HG02885 (cell line): ENCODE measurements around the gene GALNT17.

ENCODE experiments used
- ATAC-seq: cut with Tn5 transposase; IDR thresholded peaks from one replicate; pipeline ENCODE4 v1.9.1; 2021; ENCODE audit warnings: mild to moderate bottlenecking; ENCODE audit not compliant: unreplicated experiment, poor library complexity

GALNT17 gene

DNA sequence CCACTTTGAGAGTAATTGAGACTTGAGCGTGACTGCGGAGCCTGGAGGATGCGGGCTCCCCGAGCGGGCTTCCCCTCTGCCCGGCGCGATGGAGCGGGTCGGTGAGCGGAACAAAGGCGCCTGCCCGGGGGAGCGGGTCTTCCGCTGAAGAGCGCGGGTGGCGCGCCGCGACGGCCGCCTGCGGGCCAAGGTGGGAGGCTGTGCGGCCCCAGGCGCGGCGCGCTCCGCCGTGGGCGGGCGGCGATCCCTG is at the start of gene GALNT17:
Gene GALNT17 (plus strand): TSS at position 18 of the 250 bp plus-strand sequence.
- ATAC-seq = no peak

DNA sequence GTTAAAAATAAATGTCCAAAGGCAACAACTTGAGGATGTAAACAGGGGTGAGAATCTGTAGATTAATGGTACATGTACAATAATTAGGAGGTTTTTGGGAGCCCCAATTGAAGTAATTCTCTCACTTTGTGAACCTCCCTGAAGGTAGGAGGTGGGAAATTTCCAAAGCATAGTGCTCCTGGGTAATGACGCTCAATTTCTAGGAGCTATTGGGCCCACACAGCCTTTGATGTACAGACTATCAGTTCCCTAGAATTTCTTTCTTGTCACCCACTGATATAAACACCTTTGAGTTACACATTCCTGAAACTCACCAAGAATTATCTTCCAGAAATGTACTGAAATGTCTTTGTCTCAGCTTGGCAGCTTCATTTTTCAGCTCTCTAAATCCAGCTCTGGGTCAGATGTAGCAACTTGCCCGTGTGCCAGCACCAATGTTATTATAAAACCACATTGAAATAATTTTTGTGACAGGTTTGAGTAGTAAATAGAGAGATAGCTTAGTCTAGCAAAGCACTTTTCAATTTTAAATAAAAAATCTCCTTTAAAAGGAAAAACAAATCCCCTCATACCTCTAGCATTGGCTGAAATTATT is 36.6 kb upstream of the GALNT17 start:
- ATAC-seq = no peak

DNA sequence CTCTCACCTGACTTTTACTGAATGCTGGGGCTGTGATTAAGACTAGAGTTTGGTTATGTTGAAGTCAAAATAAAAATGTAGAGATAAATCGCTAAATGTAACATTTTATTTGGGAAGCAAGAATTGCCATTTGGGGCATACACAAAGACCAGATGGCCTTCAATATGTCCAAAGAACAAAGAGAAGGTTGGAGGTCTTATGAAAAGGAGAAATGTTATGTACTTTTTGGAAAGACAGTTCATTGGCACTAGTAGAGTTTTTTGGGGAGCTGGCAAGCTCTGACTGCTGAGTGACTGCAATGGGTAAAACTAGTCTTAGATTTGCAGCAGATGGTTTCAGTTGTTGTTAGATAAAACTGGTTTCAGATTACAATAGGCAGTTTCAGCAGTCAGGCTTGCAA is 35.6 kb upstream of the GALNT17 start:
- ATAC-seq = no peak

DNA sequence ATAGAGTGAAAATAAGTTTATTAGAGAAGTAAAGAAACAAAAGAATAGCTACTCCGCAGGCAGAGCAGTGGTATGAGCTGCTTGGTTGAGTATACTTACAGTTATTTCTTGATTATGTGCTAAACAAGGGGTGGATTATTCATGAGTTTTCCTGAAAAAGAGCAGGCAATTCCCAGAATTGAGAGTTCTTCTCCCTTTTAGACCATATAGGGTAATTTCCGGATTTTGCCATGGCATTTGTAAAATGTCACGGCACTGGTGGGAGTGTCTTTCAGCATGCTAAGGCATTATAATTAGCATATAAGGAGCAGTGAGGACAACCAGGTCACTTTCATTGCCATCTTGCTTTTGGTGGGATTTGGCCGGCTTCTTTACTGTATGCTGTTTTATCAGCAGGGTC is 25.7 kb upstream of the GALNT17 start:
- ATAC-seq = no peak

DNA sequence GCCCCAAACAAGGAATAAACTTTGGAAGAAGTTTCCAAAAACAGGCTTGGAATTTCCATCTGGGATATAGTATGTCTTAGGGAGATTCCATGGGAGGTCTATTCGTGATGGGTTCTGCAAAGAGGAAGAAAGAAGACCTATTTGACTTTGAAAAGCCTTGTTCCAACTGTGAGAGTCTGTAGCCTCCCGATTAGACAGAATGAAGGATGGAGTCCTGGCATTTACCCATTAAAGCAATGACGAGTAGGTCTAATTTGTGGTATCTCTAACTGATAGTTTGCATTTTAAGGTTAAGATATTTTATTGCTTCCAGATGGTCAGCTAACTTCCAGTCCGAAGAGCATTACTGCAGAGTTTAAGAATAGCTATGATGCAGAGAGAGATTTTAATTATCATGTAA is 19.5 kb upstream of the GALNT17 start:
- no peak for ATAC-seq

DNA sequence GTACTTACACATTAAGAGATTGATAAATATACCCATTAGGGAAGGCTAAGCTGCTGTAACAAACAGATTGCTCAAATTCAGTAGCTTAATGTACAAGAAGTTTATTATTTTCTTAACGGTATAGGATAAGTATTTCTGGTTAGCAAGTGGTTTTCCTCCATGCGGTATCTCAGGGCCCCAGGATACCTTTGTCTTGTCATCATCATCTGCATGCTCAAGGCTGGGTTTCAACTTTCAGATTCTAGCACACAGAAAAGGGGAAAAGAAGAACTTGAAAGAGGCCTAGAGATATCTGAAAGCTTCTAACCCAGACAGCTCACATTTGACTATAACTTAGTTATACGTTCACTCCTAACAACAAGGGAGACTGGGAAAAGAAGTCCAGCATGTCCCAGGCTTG is 11.8 kb upstream of the GALNT17 start:
- no peak for ATAC-seq

DNA sequence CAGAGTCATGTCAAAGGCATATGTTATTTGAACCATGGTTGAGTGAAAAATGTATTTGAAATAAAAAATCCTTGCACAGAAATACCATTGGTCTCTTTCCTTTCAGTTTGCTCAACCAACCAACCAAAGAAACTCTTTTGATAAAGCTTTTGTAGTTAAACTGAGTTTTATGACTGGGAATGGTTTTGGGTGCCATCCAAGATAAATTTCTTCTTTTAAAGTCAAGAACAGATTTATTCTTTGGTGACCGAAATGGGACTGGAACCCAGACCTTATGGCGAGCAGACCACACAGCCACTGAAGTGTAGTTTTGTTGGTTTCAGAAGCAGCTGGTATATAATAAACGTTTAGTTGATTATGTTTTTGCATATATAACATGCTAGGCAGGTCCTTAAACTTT is 2.8 kb upstream of the GALNT17 start:
- no peak for ATAC-seq

DNA sequence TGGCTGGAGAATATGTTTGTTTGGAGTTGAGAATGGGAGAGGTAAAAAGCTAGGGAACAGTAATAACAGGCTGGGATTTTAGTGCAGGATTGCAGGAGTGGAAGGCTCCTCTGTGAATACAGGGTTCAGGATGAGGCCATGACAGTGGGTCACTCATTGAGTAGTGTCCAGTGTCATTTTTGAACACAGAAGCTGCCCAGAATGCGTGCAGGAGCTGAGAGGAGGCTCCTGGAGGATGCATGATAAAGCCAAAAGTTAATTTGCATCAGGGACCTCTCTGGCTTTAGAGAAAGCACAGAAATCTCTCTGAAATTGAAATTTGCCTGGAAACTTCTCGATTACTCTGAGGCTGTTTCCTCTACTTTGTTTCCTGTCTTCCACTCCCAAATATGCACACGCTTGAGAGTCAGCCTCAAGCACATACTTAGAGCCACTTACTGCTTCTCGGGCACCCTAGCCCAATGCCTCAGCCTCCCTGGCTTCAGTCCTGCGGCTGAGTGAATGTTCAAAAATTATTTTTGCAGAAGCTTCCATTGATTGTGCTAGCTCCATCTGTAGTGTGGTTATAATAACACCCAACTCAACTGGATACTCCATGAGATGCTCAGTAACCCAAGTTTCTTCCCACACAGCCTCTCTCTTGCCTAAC is 1.8 kb upstream of the GALNT17 start:
- ATAC-seq = no peak

DNA sequence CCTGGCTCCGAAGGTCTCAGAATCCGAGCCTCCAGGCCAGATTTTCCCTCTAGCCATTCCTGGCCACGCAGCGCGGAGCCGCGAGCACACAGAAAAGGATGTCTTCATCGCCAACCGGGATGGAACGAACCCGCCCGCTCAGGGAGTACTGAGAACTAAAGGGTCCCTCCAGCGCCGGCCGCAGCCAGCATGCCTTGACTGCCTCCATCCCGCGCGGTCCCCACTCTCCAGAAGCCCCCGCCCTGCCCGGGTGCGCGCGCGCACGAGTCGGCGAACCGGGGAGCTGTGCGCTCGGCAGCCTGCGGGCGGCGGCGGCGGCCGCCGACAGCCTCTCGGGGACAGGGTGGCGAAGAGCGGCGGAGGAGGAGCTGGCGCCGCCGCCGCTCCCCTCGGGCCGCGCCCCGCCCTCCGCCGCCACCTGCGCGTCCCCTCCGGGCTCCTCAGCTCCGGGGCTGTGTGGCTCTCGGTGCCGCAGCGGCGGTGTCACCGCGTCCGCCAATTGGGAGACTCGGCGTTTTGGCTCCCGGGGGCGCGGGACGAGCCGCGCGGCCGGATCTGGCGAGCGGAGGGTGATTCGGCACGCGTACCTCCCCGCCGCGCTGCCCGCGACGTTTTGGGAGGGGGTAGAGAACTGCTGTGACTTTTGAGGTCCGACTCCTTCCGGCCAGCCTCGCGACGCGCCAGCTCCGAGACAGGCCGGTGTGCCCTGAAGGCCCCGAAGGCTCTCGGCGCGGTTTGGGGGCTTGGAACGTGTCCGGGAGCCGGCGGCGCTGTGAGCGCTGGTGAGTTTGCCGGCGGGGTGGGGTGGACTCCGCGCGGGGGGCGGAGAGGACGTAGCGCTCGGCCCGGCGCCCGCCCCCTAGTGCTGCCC is 453 bp upstream of the GALNT17 start:
- no peak for ATAC-seq

DNA sequence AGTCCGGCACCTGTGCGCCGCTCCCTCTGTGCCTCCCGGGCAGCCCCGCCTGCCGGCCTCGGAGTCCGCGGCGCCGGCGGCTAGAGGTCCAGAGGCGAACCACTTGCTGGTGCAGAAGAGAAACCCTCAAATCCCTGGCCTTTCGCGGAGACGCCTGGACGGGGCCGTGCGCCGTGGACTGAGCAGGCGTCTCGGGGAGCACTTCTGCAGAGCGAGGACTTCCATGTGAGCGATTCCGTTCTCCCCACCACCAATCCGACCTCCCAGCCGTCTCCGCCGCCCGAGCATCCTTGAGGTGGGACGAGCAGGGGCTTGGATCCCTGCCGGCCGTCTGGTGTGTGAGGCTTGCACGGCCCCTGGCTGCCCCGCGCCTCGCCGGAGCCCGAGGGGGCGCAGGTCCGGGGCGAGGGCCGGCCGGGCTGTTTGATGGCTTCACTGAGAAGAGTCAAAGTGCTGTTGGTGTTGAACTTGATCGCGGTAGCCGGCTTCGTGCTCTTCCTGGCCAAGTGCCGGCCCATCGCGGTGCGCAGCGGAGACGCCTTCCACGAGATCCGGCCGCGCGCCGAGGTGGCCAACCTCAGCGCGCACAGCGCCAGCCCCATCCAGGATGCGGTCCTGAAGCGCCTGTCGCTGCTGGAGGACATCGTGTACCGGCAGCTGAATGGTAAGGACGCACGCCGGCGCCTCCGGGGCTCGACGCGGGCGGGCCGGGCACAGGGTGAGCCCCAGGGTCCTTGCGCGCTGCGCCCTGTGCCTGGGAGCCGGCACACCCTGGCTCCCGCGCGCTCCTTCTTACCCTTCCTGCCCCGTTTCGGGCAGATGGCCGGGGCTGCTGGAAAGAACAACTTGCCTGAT is 660 bp downstream of the GALNT17 start:
- no peak for ATAC-seq

DNA sequence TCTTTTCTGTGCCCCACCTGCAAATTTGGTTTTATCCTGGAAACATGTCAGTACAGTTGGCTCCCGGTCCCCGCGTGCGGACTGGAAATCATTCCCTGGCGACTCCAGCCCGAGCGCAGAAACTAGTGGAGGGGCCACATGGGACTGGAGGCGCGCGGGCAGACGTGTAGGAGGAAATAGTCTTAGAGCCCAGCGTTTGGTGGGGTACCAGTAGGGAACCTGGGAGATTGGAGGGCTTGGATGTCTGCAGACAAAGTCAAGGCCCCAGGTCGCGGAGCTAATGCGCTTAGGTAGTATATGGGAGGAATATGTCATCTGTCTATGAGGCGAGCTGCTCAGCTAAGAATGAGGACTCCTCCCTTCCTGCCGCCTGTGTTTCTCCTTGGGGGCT is 1.3 kb downstream of the GALNT17 start:
- no peak for ATAC-seq

DNA sequence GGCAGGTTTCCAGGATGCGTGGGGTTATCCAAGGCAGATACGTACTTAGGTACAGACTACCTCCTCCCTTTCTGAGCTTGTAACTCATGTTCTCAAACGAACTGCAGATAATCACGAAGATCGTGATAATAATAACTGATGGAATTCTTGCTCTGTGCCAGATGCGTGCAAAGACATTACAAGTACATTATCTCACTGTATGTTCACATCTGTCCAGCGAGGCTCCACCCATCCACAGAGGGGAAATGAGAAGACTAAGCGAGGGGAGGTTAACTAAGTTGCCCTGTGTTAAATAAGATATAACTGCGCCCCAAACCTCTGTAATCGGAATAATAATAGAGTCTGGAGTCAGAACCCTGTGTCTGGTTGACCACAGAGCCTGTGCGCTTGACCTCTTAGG is 1.9 kb downstream of the GALNT17 start:
- ATAC-seq = no peak

DNA sequence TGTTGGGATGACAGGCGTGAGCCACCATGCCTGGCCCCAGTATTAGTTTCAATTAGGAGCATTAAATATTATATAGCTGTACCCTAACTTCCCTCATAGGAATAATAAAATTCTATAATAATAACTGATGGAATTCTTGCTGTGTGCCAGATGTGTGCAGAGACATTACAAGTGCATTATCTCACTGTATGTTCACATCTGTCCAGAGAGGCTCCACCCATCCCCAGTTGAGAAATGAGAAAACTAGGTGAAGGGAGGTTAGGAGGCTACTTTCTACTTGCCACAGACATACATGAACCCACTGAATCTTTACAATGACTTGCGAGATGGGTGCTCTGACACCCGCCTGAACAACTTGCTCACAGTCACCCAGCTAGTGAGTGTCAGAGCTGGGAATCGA is 3.2 kb downstream of the GALNT17 start:
- ATAC-seq = no peak

DNA sequence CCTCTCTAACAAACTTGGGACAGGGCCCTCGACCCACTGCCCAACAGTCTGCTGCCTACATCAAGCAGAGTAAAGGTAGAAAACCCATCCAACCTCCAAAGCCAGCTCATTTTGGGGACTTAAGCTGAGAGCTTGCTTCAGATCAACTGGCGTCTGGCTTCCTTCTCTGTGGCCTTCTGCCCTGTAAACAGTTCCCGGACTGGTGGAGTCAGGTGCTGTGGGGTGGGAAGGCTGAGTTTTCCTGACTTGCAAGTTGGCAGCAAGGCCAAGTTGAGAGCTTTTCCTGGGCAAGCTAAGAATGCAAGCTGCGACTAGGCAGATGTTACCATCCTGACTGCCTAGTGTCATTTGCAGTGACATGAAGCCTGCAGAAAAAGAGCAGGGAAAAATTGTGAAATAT is 3.7 kb downstream of the GALNT17 start:
- no peak for ATAC-seq

DNA sequence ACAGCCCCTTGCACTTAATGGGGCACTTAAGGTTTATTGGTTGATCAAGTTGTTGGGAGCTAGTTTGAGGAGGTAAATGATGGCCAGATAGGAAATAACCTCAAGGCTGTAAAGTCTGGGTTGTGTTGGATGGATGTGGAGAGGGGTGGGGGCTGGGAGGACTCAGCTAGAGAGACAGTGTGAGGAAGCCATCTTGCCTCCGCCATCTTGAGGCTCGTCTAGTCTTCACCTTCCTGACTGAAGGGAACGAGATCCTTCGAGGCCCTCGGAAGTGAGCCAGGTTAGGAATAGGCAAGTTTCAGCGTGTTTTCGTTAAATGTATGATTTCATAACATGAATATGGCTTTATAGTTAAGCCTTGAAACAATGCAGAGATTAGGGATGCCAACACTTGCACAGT is 5.5 kb downstream of the GALNT17 start:
- no peak for ATAC-seq

DNA sequence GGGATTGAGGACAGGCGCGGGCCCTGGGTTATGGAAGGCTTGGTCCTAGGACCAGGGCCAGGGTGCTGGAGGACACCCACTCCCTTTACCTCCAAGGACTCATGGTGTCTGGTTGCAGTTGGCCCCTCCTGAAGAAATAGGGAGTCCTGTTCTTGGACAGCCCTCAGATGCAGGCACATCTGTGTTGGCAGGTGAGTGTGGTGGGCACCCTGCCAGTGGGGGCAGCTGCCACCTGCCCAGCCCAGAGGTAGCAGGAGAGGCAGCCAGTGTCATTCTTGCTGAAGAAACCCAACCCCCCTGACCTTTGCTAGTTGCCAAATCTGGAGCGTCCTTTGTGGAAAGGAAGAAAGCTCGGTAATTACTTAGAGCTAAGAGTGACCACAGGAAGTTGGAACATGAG is 8.3 kb downstream of the GALNT17 start:
- ATAC-seq = no peak

DNA sequence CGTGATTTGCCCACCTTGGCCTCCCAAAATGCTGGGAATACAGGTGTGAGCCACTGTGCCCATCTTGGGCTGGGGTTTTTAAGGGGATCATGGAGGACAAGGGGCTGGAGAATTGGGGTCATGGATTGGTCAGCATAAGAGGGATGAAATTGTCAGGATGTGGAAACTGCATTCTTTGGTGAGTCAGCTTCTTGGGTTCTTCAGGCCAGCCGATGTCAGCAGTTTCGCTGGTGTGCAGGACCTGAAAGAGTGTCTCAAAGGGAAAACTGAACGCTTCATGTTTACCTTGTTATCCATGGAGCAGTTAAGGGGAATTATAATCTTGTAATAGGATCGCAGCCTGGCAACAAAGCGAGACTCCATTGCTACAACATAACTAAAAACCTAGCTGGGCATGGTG is 13.0 kb downstream of the GALNT17 start:
- ATAC-seq = no peak

DNA sequence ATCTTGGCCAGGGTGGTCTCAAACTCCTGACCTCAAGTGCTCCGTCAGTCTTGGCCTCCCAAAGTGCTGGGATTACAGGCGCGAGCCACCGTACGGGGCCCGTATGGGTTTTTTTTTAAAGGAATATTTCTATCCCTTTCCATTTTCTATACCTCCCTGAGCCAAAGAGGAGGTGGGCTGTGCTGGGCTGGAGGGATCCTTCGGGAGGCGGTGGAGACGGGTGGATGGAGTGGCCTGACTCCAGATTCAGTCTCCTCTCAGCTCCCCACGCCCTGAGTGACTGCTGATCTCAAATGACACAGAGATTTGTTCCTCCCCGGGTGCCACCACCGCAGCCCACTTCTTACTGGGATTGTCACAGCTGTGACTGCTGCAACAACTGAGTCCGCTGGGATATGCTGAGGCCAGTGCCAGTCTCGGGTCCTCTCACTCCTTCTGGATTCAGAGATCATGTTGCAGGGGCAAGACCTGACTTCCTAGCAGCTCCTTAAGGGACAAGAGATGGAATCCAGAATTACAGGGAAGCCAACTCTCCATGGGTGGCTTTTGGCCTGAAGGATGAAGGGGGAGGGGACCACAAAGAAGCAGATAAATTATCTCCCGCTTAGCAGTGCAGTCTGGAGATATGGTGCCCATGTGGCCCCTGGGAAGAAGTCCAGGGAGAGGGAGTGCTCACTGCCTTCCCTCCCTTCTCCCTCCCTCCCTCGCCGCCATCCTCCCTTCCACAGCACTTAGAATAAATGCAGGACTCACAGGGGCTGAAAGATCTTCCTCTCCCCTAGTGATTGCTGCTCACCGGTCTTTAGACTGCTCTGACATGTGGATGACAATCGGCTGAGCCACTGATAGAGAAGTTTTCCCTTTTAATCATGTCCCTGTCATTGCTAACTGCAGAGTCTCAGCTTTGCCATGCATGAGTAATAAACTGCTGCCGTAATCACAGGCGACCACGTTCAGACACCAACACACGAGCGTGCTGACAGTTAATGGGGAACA is 14.3 kb downstream of the GALNT17 start:
- ATAC-seq = no peak

DNA sequence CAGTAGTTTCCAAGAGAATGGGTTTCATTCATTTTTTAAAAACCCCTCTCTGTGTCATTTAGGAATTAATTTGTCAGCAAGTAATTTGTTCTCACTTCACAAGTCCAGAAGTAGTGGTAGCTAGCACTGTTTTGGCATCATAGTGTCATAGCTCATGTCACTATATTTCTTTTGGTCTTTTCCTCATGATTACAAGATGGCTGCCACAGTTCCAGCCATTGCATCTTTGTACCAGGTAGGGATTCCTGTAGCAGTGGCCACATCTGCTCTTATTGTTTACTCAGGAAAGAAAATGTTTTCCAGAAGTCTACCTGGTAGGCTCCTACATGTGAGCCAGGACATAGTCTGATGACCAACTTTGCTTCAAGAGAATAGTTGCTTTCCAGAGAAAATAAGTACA is 16.2 kb downstream of the GALNT17 start:
- ATAC-seq = no peak

DNA sequence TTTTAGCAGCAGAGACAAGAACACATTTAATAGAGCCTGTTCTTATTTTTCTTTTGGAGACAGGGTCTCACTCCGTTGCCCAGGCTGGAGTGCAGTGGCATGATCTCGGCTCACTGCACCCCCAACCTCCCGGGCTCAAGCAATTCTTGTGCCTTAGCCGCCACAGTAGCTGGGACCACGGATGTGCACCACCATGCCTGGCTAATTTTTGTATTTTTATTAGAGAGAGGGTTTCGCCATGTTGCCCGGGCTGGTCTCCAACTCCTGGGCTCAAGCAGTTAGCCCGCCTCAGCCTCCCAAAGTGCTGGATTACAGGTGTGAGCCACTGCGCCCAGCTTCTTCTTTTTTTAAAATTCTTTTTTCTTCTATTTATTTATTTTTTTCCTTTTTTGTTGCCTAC is 23.3 kb downstream of the GALNT17 start:
- no peak for ATAC-seq
